Measurements from ENCODE around the gene TBC1D22A. TPM values are rescaled to one million over a fixed set of nuclear protein-coding genes. Genes with fewer than 3 reads are reported as not detected.

Gene TBC1D22A
- total RNA-seq, 1 experiment from 2014 or later = 20.9 TPM

GRCh38 chr22:46947516-46948257 is 185.2 kb downstream of the TBC1D22A start:
- Histone ChIP-seq H3K27me3 (ENCODE audit: insufficient read depth, low read length) (no peaks in the 10 kb centered on the region), H3K9ac (ENCODE audit: low read length) (no peak overlapping the region), H3K79me2 (ENCODE audit: insufficient read depth, low read length) (no peaks in the 10 kb centered on the region), H4K20me1 (ENCODE audit: insufficient read depth) (no peaks in the 10 kb centered on the region), H3K36me3 (ENCODE audit: control insufficient read depth in 1 of 2, insufficient read depth in 2 of 2, low read length in 2 of 2) (no peaks in the 10 kb centered on the region), H3K9me2 (ENCODE audit: insufficient read depth) (no peaks in the 10 kb centered on the region), H3K4me3 (replicated peaks in 1 of 2; ENCODE audit: low read depth in 1 of 2, low read length in 2 of 2) (no peak overlapping the region), H3K27ac (ENCODE audit: low read depth, low read length) (no peak overlapping the region), H3K9me3 (ENCODE audit: control insufficient read depth in 1 of 2, insufficient read depth in 1 of 2, low read depth in 1 of 2, low read length in 2 of 2) (no peaks in the 10 kb centered on the region), H3K4me2 (ENCODE audit: low read length) (no peak overlapping the region), H3K4me1 (ENCODE audit: control insufficient read depth in 1 of 2, insufficient read depth in 2 of 2, low read length in 2 of 2) (no peaks in the 10 kb centered on the region), H2AFZ (ENCODE audit: low read depth, low read length, poor library complexity, severe bottlenecking) (no peak overlapping the region)
- ATAC-seq (no peak), DNase-seq (ENCODE audit: low read depth, low spot score) (no peak)
- ChIA-PET RAD21 (ENCODE audit: low non-redundant PET in 1 of 2, low total read pairs in 2 of 2, uncharacterized antibody in 2 of 2, unreplicated experiment in 2 of 2) (no interaction called here), CTCF (no interaction called here), POLR2A (no interaction called here)
- BruUV-seq (replicated peaks) = no TSS peak
- intact Hi-C loops (cut with micrococcal nuclease) = no loop called here
- TF ChIP-seq POLR2A (IDR thresholded peaks at IDR 0.05; ENCODE audit: borderline replicate concordance, extremely low read depth, insufficient read depth, insufficient read length) (no peak), YY1 (IDR thresholded peaks at IDR 0.05; ENCODE audit: extremely low read depth, insufficient replicate concordance, low read depth, low read length) (no peak), EZH2 (IDR thresholded peaks at IDR 0.05) (no peak), ELF1 (IDR thresholded peaks at IDR 0.05; ENCODE audit: borderline replicate concordance, low read depth) (no peak), SP1 (IDR thresholded peaks at IDR 0.05; ENCODE audit: low read depth) (no peak), REST (IDR thresholded peaks at IDR 0.05; ENCODE audit: low read depth) (no peak), FOSL1 (IDR thresholded peaks at IDR 0.05; ENCODE audit: low read depth) (no peak), ATF3 (IDR thresholded peaks at IDR 0.05) (no peak), ZNF274 (IDR thresholded peaks at IDR 0.05; ENCODE audit: low read depth, low read length) (no peak), TCF7L2 (IDR thresholded peaks at IDR 0.05; ENCODE audit: borderline replicate concordance, extremely low read depth, insufficient read depth, insufficient read length) (no peak), MAX (IDR thresholded peaks at IDR 0.05) (no peak), POLR2AphosphoS5 (IDR thresholded peaks at IDR 0.05; ENCODE audit: low read depth, low read length) (no peak), JUND (IDR thresholded peaks at IDR 0.05) (no peak), ZBTB33 (IDR thresholded peaks at IDR 0.05; ENCODE audit: extremely low read depth, insufficient replicate concordance, low read length) (no peak), ZFX (IDR thresholded peaks at IDR 0.05) (no peak)
